ENCODE measurements around the gene SMIM1.
A peak's percentile ranks its signal among the peaks of the same experiment; 100 is the strongest.
"Not testable (repeated sequence)": the region's sequence is repeated elsewhere in the genome, so short reads cannot be mapped to it uniquely, and the experiment has no call there.

Gene SMIM1, protein sequence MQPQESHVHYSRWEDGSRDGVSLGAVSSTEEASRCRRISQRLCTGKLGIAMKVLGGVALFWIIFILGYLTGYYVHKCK

DNA sequence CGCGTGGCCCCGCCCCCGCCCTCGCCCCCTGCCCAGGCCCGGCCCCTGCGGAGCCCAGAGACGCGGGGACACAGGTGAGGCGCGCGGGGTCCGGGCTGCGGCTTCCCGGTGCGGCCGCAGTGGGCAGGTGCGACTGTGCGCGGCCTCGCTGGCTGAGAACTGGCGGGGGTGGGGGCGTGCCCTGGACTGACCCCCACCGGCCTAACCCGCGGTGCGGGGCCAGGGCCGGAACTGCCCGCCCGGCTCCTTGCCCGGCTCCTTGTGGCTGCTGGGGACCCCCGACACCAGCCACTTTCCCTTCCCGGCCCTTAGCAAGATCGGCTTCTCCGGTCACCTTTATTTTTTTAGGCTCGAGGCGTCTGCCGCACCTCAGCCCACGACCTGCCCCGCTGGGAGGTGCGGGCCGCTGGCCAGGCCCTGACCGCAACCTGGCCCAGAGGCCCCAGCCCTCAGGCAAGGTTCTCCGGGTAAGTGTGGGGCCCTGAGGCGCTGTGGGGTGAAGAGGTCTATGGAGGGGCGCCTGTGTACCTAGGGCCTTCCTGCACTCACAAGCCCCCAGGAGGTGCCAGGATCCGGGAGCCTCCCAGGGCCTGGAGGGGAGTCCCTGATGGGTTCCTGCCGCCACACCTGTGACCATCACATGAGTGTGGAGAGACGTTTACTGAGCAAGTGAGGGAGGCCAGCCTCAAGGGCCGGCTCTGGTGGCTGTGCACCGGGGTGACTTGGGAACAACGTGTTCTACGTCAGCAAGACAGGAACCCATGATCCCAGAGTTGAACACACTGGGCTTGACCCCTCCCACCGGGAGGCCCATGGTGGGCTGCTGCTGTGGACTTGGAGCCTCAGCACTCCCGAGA lies at the start of gene SMIM1:
TSS of gene SMIM1 (plus strand) at position 35 of the 857 bp plus-strand sequence. CDS start 2,625 bp downstream, outside the sequence.
- CTCF ChIA-PET: no interaction called here
- TF ChIP-seq, protein P1, sequence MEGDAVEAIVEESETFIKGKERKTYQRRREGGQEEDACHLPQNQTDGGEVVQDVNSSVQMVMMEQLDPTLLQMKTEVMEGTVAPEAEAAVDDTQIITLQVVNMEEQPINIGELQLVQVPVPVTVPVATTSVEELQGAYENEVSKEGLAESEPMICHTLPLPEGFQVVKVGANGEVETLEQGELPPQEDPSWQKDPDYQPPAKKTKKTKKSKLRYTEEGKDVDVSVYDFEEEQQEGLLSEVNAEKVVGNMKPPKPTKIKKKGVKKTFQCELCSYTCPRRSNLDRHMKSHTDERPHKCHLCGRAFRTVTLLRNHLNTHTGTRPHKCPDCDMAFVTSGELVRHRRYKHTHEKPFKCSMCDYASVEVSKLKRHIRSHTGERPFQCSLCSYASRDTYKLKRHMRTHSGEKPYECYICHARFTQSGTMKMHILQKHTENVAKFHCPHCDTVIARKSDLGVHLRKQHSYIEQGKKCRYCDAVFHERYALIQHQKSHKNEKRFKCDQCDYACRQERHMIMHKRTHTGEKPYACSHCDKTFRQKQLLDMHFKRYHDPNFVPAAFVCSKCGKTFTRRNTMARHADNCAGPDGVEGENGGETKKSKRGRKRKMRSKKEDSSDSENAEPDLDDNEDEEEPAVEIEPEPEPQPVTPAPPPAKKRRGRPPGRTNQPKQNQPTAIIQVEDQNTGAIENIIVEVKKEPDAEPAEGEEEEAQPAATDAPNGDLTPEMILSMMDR (conservative IDR thresholded peaks at IDR 0.05; ENCODE audit: low read depth): no peak
- POLR2A ChIA-PET (ENCODE audit: low non-redundant PET): no interaction called here
- DNase-seq (ENCODE audit: low spot score): no peak
- H3K27ac ChIP-seq: peak within 1 kb of the TSS; percentile 42

DNA sequence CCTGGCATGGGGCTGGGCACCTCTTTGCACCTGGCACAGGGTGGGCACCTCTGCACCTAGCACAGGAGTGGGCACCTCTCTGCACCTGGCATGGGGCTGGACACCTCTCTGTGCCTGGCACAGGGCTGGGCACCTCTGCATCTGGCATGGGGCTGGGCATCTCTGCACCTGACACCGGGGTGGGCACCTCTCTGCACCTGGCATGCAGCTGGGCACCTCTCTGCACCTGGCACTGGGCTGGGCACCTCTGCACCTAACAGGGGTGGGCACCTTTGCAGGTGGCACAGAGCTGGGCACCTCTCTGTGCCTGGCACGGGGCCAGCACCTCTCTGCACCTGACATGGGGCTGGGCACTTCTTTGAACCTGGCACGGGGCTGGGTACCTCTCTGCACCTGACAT lies 49.7 kb upstream of the SMIM1 start:
- POLR2A ChIA-PET (ENCODE audit: low non-redundant PET): no interaction called here
- H3K27ac ChIP-seq: peak overlapping the region; percentile 100
- DNase-seq (ENCODE audit: low spot score): no peak
- CTCF ChIA-PET: interaction anchor here (1.9 kb wide), 1 partner anchor 20 kb away, joined by 6 read pairs; no protein-coding TSS in a partner anchor
- TF ChIP-seq, protein P1 (conservative IDR thresholded peaks at IDR 0.05; ENCODE audit: low read depth): no peak

DNA sequence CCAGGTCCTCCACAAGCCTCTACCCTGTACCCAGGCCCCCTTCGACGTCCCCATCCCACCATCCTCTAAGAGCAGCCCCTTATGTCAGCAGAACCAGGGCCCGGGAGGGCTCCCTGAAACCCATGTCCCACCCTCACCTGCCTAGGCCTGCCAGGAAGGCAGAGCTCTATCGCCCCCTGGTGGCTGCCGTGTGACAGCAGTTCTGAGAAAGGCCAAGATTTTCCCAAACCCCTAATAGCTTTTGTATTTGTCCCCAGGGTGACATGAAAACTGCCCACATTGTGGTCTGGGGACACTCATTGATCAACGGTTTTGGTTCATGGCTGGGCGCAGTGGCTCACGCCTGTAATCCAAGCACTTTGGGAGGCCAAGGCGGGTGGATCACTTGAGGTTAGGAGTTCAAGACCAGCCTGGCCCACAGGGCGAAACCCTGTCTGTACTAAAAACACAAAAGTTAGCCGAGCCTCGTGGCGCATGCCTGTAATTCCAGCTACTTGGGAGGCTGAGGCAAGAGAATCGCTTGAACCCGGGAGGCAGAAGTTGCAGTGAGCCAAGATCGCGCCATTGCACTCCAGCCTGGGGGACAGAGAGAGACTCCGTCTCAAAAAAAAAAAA lies 48.0 kb upstream of the SMIM1 start:
- CTCF ChIA-PET: interaction anchor here (0.6 to 1.8 kb wide), 23 partner anchors 8 to 1139 kb away, joined by 3 to 30 read pairs (median 4); no protein-coding TSS in a partner anchor
- TF ChIP-seq, protein P1 (conservative IDR thresholded peaks at IDR 0.05; ENCODE audit: low read depth): peak; percentile 92
- H3K27ac ChIP-seq: peak overlapping the region; percentile 100
- POLR2A ChIA-PET (ENCODE audit: low non-redundant PET): not testable (repeated sequence)
- peak; percentile 62 for DNase-seq (ENCODE audit: low spot score)

DNA sequence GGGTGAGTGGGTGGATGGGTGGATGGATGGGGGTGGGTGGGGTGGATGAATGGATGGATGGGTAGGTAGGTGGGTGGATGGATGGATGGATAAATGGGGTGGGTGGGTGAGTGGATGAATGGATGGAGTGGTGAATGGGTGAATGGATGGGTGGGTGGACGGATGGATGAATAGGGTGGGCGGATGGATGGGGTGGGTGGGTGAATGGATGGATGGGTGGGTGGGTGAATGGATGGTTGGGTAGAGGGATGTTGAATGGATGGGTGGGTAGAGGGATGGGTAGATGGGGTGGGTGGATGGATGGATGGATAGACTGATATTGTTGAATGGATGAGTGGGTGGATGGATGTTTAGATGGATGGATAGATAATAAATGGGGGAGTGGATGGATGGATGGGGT lies 47.2 kb upstream of the SMIM1 start:
- H3K27ac ChIP-seq: no peak overlapping the region
- ChIA-PET CTCF (interaction anchor here (0.8 to 1.8 kb wide), 6 partner anchors 14 to 106 kb away, joined by 4 to 30 read pairs (median 6); no protein-coding TSS in a partner anchor), POLR2A (ENCODE audit: low non-redundant PET) (no interaction called here)
- TF ChIP-seq, protein P1 (conservative IDR thresholded peaks at IDR 0.05; ENCODE audit: low read depth): no peak
- DNase-seq (ENCODE audit: low spot score): no peak

DNA sequence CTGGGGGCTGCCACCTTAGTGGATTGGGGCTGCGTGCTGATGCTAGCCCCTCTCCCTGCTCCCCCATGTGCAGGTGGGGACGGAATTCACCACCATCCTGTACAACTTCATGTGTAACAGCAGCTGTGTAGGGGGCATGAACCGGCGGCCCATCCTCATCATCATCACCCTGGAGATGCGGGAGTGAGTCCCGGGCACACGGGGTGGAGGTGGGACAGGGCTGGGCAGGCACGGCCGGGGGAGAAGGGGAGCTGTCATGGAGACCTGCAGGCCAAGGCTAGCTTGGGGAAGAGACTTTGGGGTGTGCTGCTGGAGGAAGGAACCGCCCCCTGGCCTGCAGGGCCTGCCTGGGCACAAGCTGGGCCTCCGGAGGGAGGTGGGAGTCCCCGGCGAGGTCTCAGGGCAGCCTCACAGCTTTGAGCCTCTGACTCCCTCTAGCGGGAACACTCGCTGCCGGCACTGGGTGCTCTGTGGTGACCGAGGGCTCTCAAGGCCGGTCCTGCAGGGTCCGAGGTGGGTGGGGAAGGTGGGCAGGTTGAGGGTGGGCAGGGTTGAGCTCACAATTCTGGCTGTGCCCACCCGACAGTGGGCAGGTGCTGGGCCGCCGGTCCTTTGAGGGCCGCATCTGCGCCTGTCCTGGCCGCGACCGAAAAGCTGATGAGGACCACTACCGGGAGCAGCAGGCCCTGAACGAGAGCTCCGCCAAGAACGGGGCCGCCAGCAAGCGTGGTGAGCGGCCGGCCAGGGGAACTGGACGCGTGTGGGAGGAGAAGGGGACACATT lies 45.3 kb upstream of the SMIM1 start:
- POLR2A ChIA-PET (ENCODE audit: low non-redundant PET): no interaction called here

More for the DNA sequence above, 45.3 kb upstream of the SMIM1 start:
- CTCF ChIA-PET: interaction anchor here (0.6 to 1.2 kb wide), 9 partner anchors 28 to 1514 kb away, joined by 3 to 8 read pairs (median 4); partner anchors contain the start of gene TPRG1L
- peak overlapping the region; percentile 76; the same call in 1 of the 2 replicates for H3K27ac ChIP-seq
- TF ChIP-seq, protein P1 (conservative IDR thresholded peaks at IDR 0.05; ENCODE audit: low read depth): peak; percentile 29; the same call in 1 of the 2 replicates
- DNase-seq (ENCODE audit: low spot score): no peak
